NCI-H128 (cell line): ENCODE results near the gene USO1.
A peak's percentile ranks its signal among the peaks of the same experiment; 100 is the strongest.
"Not testable (repeated sequence)": the region's sequence is repeated elsewhere in the genome, so short reads cannot be mapped to it uniquely, and the experiment has no call there.

Source experiments
- DNase-seq: peaks from one replicate; lab custom pipeline; 2025; ENCODE audit not compliant: unreplicated experiment; lab: John Stamatoyannopoulos, UW

USO1 gene

GRCh38 chr4:75714704-75715103 is 9.7 kb upstream of the USO1 start:
- no peak for DNase-seq

GRCh38 chr4:75715105-75715799 is 9.1 kb upstream of the USO1 start:
- DNase-seq = no peak

DNA sequence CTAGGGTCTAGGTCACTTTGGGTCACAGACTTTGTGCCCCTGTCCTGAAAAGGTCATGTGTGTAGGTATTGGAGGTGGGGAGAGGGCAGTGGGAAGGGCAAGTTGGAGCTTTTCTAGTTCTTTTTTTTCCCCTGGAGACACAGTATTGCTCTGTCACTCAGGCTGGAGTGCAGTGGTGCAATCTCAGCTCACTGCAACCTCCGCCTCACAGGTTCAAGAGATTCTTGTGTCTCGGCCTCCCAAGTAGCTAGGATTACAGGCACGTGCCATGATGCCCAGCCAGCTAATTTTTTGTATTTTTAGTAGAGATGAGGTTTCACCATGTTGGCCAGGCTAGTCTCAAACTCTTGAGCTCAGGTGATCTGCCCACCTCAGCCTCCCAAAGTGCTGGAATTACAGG is 8.3 kb upstream of the USO1 start:
- not testable (repeated sequence) for DNase-seq

DNA sequence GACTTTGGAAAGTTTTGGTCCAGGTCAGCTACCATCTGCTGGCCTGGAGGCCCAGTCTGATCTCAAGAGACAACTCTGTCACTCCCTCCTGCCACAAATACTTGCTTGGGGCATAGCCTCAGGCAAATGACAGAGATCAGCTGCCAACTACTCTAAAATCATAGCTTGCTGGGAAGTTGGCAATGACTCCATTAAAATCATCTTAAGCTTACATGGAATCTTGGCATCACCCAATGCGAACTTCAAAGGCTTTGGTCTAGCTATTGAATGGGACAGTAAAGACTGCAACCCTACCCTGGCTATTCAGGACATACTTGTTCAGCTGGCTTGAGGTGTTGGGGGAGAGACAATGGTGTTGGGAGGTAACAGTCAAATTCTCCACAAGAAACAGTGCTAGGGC is 7.0 kb upstream of the USO1 start:
- DNase-seq = no peak

DNA sequence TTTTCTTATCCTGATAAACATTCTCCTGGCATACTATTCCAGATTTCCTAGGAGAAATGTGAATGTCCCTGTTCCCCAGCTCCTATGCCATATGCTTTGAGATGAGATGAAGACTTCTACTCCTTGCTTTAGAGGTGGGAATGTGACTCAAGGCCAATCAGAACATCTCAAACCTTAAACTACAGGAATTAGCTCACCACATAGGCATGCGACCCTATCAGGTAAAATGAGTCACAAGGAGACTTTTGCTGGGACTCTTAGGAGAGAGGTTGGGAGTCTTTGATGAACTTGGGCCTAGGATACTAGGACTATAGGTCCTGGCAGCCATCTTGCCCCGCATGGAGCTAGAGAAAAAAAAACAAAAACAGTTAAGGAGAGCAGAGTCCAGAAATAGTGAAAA is 5.8 kb upstream of the USO1 start:
- DNase-seq = no peak

DNA sequence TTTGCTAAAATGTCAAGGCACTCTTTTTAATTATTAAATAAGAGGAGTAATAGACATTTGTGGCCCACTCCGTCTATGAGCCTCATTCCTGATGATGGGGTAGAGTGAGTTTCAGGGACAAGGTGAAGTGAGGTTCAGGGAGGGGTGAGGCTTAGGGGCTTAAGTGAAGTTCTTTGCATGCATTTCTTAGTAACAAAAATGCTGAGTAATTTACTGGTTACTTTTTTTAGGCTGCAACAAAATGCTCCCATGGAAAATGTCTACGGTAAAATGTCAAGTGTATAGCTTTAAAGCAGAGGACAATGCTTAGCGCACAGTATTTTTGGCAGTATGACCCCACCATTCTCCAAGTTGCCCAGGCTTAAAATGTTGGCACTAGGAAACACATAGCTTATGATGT is 2.0 kb upstream of the USO1 start:
- DNase-seq = no peak

- DNase-seq = no peak
These were observed 963 bp upstream of the USO1 start for GRCh38 chr4:75723163-75724065.

DNA sequence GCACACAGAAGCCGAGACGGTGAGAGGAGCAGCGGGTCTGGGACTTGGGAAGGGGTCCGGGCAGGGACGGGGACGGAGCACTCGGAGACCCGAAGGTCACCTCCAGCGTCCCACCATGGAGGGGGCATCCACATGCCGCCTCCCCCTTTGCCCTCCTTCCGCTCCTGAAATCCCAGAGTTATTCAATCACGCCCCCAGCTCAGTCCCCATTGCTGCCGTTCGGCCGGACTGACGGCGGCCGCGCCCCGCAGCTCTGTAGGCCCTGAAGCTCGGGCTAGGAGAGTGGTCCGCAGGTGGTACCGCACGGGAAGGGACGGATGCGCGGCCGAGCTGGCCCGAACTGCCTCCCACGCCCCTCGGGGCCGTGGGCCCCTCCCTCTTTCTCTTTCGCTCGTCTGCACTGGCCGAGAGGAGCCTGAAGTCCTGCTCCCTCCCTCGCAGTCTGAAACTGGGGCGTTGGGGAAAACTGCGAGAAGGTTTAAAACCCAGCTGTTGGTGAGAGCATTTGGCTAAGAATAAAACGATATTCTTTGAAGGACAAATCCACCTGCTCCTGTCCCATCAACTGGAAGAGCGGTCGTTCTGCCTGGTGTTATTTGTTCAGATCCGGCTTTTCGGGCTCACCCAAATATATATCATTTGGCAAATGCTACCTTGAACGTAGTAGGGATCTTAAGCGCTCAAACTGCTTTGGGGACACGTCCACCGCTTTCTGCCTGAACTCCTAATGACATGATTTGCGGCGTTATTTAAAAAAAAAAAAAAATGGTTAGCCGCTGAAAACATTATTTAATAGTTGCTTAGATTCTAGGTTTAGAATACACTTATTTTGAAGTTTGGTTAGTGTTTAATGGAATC is 719 bp downstream of the USO1 start:
- peak; percentile 12 for DNase-seq

GRCh38 chr4:75725942-75726538 is 1.7 kb downstream of the USO1 start:
- DNase-seq = not testable (repeated sequence)

- DNase-seq = no peak
These were observed 2.2 kb downstream of the USO1 start for GRCh38 chr4:75726577-75726976.

DNA sequence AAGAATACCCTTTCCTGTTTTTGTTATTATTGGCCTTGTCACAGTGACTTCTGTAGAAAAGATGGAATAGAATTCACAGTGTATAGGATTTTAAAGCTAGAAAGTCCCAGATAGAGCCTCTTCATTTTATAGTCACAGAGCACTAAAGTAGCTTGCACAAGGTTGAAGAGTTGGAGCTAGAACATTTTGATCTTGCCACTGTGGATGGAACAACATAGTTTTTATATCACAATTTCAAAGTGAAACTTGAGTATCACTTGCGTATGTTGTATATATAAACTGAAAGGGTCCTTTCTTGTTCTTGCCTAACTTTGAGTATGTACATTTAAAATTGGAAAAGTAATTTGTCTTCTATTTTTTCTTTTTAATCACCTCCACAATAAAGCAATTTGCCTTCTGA is 2.7 kb downstream of the USO1 start:
- DNase-seq = no peak

DNA sequence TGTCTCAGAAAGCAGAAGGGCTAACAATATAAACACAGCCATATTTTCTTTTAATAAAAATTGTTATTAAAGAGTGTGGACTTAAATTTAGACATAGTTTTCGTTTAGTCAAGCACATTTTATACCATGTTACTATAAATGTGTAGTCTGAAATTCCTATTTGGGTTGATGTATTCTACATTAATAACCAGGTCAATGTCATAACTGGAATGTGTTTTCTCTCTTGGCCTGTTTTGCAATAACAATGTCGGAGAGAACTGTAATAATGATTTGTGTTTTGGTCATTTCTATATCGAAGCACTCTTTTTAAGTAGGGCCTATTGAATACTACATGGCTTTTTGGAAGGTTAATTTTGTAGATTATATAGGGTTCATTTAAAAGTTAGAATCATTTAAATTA is 5.5 kb downstream of the USO1 start:
- DNase-seq = no peak

DNA sequence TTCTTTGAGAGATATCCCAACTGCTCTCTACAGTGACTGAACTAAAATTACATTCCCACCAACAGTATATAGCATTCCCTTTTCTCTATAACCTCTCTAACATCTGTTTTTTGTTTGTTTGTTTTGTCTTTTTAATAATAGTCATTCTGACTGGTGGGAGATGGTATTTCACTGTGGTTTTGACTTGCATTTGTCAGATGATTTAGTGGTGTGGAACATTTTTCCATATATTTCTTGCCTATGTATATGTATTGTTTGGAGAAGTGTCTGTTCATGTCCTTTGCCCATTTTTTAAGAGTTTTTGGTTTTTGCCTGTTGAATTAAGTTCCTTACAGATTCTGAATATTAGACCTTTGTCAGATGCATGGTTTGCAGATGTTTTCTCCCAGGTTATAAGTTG is 9.0 kb downstream of the USO1 start:
- no peak for DNase-seq

- no peak for DNase-seq
These were observed 11.1 kb downstream of the USO1 start for GRCh38 chr4:75735525-75735924.

DNA sequence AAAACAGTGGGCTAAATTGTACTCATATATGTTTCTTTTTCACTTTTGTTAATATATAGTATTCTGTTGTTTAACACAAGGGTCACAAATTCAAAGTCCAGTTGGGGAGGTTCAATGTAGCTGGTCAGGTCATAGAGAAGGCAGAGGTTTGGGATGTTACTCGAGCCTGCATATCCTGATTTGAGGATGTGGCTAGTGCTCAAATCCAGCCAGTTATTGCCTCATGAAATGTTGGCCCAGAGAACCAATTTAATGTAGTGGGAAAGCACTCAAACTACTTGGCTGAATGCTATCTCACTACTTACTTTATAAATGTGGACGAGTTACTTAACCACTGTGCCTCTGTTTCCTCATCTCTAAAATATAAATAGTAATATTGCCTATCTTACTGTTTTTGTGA is 12.5 kb downstream of the USO1 start:
- DNase-seq = no peak

- no peak for DNase-seq
These were observed 13.0 kb downstream of the USO1 start for GRCh38 chr4:75737398-75737797.

DNA sequence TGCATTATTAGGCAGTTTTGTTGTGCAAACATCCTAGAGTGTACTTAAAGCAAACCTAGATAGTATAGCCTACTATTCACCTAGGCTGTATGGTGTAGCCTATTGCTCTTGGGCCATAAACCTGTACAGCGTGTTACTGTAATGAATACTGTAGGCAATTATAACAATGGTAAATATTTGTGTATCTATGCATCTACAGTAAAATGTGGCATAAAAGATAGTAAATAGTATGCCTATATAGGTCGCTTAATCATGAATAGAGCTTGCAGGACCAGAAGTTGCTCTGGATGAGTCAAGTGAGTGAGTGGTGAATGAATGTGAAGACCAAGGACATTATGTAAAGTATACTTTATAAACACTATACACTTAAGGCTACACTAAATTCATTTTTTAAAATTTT is 16.6 kb downstream of the USO1 start:
- DNase-seq = no peak

DNA sequence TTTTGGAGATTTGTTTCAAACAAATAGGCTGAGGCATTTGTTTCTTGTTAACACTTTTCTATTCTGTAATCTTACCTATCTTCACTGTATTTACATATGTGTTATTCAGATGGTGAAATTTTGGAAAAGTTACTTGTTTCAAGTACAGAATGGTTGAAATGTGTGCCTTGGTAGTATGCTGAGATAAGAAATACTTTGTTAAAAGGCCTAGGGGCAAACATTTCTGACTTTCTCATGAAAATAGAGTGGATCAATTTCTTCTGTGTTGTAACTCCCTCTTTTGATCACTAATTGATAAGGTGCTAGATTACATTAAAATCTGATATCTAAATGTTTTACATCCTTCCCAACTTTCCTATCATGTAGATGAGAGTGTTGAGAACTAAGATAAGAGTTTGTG is 18.1 kb downstream of the USO1 start:
- no peak for DNase-seq

GRCh38 chr4:75745161-75745560 is 20.8 kb downstream of the USO1 start:
- DNase-seq = no peak

DNA sequence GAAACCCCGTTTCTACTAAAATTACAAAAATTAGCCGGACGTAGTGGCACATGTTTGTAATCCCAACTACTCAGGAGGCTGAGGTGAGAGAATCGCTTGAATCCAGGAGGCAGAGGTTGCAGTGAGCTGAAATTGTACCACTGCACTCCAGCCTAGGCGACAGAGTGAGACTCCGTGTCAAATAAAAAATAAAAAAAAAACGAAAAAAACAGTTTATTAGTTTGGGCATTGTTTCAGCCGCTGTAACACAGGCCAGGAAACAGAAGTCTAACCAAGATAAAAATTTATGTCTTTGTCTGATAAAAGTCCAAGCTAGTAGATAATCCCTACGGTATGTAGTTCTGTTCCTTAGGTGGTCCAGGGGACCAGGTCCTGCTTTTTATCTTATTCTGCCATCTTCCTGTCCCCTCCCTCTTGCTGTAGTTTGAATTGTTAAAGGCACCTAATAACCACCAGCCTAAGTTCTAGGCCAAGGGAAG is 21.4 kb downstream of the USO1 start:
- DNase-seq = no peak

- DNase-seq = no peak
These were observed 28.3 kb downstream of the USO1 start for GRCh38 chr4:75752637-75753036.
